Measurements from ENCODE around the gene SAFB2. TPM values are rescaled to one million over a fixed set of nuclear protein-coding genes. Genes with fewer than 3 reads are reported as not detected.

The SAFB2 gene
- total RNA-seq, 1 experiment from 2014 or later, result 76.1 TPM

- Histone ChIP-seq H3K23me2 (ENCODE audit: insufficient read length, low read depth, low read length, poor library complexity, severe bottlenecking) (no peaks in the 10 kb centered on the region), H3K56ac (ENCODE audit: insufficient read length, low read depth, low read length) (no peak overlapping the region), H3K14ac (ENCODE audit: insufficient read depth, low read length) (no peak overlapping the region), H2AFZ (ENCODE audit: low read length) (no peak overlapping the region), H4K91ac (ENCODE audit: insufficient read length, low read depth, low read length) (no peak overlapping the region), H3K79me2 (ENCODE audit: insufficient read depth, low read length) (no peaks in the 10 kb centered on the region), H3K23ac (ENCODE audit: insufficient read length, low read depth, low read length) (no peak overlapping the region), H3K4me1 (ENCODE audit: insufficient read depth, low read length) (no peaks in the 10 kb centered on the region), H3K9me3 (ENCODE audit: control insufficient read depth, low read depth, low read length) (no peaks in the 10 kb centered on the region), H3K18ac (ENCODE audit: insufficient read length, low read depth, low read length) (no peak overlapping the region), H4K5ac (ENCODE audit: insufficient read length, low read depth, low read length) (no peak overlapping the region), H3K27me3 (ENCODE audit: insufficient read depth, low read length) (no peaks in the 10 kb centered on the region), H3K4ac (ENCODE audit: low read depth, low read length) (no peak overlapping the region), H2BK5ac (ENCODE audit: insufficient read length, low read length) (no peak overlapping the region), H3K4me2 (ENCODE audit: insufficient read depth, insufficient read length, low read length) (no peak overlapping the region), H3K27ac (ENCODE audit: insufficient read length, low read depth, low read length) (no peak overlapping the region), H2BK12ac (ENCODE audit: insufficient read length, low read depth, low read length) (no peak overlapping the region), H2BK20ac (ENCODE audit: low read depth, low read length, poor library complexity, severe bottlenecking) (no peak overlapping the region), H2AK5ac (ENCODE audit: insufficient read length, low read length) (no peak overlapping the region), H3T11ph (ENCODE audit: low read length) (no peak overlapping the region), H2BK15ac (ENCODE audit: low read depth, low read length) (no peak overlapping the region), H4K20me1 (ENCODE audit: control insufficient read depth, insufficient read depth, insufficient read length) (no peaks in the 10 kb centered on the region), H3K79me1 (ENCODE audit: insufficient read depth, low read depth, low read length, poor library complexity, severe bottlenecking) (no peaks in the 10 kb centered on the region), H4K8ac (replicated peaks; ENCODE audit: insufficient read length, low read depth, low read length) (no peak overlapping the region), H2BK120ac (ENCODE audit: low read depth, low read length, poor library complexity, severe bottlenecking) (no peak overlapping the region), H3K9ac (ENCODE audit: extremely low read depth, insufficient read length, low read length) (no peak overlapping the region)
- TF ChIP-seq, protein P1, sequence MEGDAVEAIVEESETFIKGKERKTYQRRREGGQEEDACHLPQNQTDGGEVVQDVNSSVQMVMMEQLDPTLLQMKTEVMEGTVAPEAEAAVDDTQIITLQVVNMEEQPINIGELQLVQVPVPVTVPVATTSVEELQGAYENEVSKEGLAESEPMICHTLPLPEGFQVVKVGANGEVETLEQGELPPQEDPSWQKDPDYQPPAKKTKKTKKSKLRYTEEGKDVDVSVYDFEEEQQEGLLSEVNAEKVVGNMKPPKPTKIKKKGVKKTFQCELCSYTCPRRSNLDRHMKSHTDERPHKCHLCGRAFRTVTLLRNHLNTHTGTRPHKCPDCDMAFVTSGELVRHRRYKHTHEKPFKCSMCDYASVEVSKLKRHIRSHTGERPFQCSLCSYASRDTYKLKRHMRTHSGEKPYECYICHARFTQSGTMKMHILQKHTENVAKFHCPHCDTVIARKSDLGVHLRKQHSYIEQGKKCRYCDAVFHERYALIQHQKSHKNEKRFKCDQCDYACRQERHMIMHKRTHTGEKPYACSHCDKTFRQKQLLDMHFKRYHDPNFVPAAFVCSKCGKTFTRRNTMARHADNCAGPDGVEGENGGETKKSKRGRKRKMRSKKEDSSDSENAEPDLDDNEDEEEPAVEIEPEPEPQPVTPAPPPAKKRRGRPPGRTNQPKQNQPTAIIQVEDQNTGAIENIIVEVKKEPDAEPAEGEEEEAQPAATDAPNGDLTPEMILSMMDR (conservative IDR thresholded peaks at IDR 0.05), result no peak
- no peak for DNase-seq
- H3K27ac Mint-ChIP-seq, result no peak overlapping the region
- no peaks in the 10 kb centered on the region; a peak in 1 of 5 replicates for H3K9me3 Mint-ChIP-seq
- no peak overlapping the region for H3K4me3 Mint-ChIP-seq
- H3K36me3 Mint-ChIP-seq (ENCODE audit: insufficient read depth in 1 of 3, low read depth in 3 of 3), result no peaks in the 10 kb centered on the region
- peaks cover 50% of the 10 kb centered on the region for H3K27me3 Mint-ChIP-seq (ENCODE audit: low read depth)
- no CpG with 5 or more reads among the region's 7 CpGs for WGBS (ENCODE audit: extremely low coverage, insufficient read length, low lambda C conversion rate)
- peaks cover 7 to 20% of the 10 kb centered on the region in 2 experiments for H3K4me1 Mint-ChIP-seq
Measured at GRCh38 chr19:5541456-5541855, 81.1 kb downstream of the SAFB2 start.
